Stimulated activated naive B cell treated with anti-CD40 and anti-IgM and Interleukin-4, amounts not matched to agents 10 μg/mL and 1 μg/mL and 100 μg/mL, for 72 hours (primary cell): ENCODE measurements around the gene CALML4.

Source experiments
- ATAC-seq, 2 donors: fragments of 150-1000 bp; cut with Tn5 transposase; replicated peaks; 2 replicates each; pipeline ENCODE4 v1.10.0; 2021; ENCODE audit warnings: moderate library complexity in 1 of 2
- DNase-seq: peaks from one replicate; pipeline ENCODE4 v3.0.0; 2021
- H3K27ac Mint-ChIP-seq: one replicate; pipeline ENCODE4 v1.8.0; 2022; ENCODE audit warnings: mild to moderate bottlenecking, mixed read lengths
- H3K27me3 Mint-ChIP-seq, 2 donors: one replicate each; pipeline ENCODE4 v1.8.0; 2022; ENCODE audit warnings: mixed read lengths in 2 of 2
- H3K36me3 Mint-ChIP-seq, 2 donors: one replicate each; pipeline ENCODE4 v1.8.0; 2022; ENCODE audit warnings: mixed read lengths in 2 of 2, mild to moderate bottlenecking in 1 of 2
- H3K4me1 Mint-ChIP-seq, 2 donors: one replicate each; pipeline ENCODE4 v1.8.0; 2022; ENCODE audit warnings: mixed read lengths in 2 of 2, mild to moderate bottlenecking in 1 of 2
- H3K4me3 Mint-ChIP-seq, 2 donors: one replicate each; pipeline ENCODE4 v1.8.0; 2022; ENCODE audit warnings: mild to moderate bottlenecking in 2 of 2, mixed read lengths in 2 of 2, moderate library complexity in 1 of 2
- H3K9me3 Mint-ChIP-seq, 2 donors: one replicate each; pipeline ENCODE4 v1.8.0; 2022; ENCODE audit warnings: mixed read lengths in 2 of 2, mild to moderate bottlenecking in 1 of 2

CALML4 gene

DNA sequence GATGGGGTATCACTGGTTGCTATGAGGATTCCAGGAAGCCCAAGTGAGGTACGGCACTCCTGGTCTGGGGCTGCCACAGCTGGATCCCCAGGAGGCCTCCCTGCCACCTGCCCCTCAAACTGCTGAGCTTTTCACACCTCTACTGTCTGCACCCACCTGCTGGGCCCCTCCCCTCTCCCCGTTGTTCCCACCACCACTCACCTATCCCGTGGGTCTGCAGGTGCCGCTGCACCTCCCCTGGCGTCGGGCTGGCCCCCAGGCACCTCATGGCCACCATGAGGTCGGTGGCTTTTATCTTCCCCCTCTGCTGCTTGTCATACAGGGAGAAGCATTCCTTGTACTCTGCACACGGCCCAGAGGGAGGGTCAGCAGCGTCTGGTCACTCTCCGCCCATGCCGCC, 5.8 kb downstream of the CALML4 start:
- ATAC-seq (no peak), DNase-seq (no peak)
- Mint-ChIP-seq H3K9me3 (no peaks in the 10 kb centered on the region), H3K27me3 (no peaks in the 10 kb centered on the region), H3K4me1 (peaks cover 0 to 7% of the 10 kb centered on the region in 2 donors), H3K4me3 (peak overlapping the region in 1 of 2 donors; percentile 21), H3K36me3 (peaks cover 23 to 25% of the 10 kb centered on the region in 2 donors), H3K27ac (no peak overlapping the region)

GRCh38 chr15:68197661-68198437, 7.3 kb downstream of the CALML4 start:
- no peak overlapping the region for H3K4me3 Mint-ChIP-seq
- no peaks in the 10 kb centered on the region for H3K27me3 Mint-ChIP-seq
- ATAC-seq, result no peak
- DNase-seq, result no peak
- no peak overlapping the region for H3K27ac Mint-ChIP-seq
- H3K9me3 Mint-ChIP-seq, result no peaks in the 10 kb centered on the region
- peaks cover 29 to 37% of the 10 kb centered on the region in 2 donors for H3K36me3 Mint-ChIP-seq
- peaks cover 0 to 7% of the 10 kb centered on the region in 2 donors for H3K4me1 Mint-ChIP-seq

GRCh38 chr15:68197170-68197492, 8.0 kb downstream of the CALML4 start:
- peak in 1 of 2 donors; percentile 15 for ATAC-seq
- Mint-ChIP-seq H3K4me1 (peaks cover 0 to 7% of the 10 kb centered on the region in 2 donors), H3K36me3 (peaks cover 35 to 44% of the 10 kb centered on the region in 2 donors), H3K9me3 (no peaks in the 10 kb centered on the region), H3K4me3 (no peak overlapping the region), H3K27ac (no peak overlapping the region), H3K27me3 (no peaks in the 10 kb centered on the region)
- DNase-seq, result no peak

GRCh38 chr15:68196445-68197169, 8.5 kb downstream of the CALML4 start:
- no peak for ATAC-seq
- DNase-seq, result no peak
- Mint-ChIP-seq H3K4me1 (peaks cover 0 to 7% of the 10 kb centered on the region in 2 donors), H3K9me3 (no peaks in the 10 kb centered on the region), H3K4me3 (no peak overlapping the region), H3K27ac (peak overlapping the region; percentile 86), H3K27me3 (no peaks in the 10 kb centered on the region), H3K36me3 (peaks cover 38 to 47% of the 10 kb centered on the region in 2 donors)

- peaks cover 0 to 7% of the 10 kb centered on the region in 2 donors for H3K4me1 Mint-ChIP-seq
- DNase-seq (no peak), ATAC-seq (no peak)
- H3K27me3 Mint-ChIP-seq, result no peaks in the 10 kb centered on the region
- H3K9me3 Mint-ChIP-seq, result no peaks in the 10 kb centered on the region
- peak overlapping the region; percentile 43 for H3K27ac Mint-ChIP-seq
- H3K36me3 Mint-ChIP-seq, result peaks cover 39 to 48% of the 10 kb centered on the region in 2 donors
- no peak overlapping the region for H3K4me3 Mint-ChIP-seq
Observed at GRCh38 chr15:68195336-68196112, 9.6 kb downstream of the CALML4 start.

DNA sequence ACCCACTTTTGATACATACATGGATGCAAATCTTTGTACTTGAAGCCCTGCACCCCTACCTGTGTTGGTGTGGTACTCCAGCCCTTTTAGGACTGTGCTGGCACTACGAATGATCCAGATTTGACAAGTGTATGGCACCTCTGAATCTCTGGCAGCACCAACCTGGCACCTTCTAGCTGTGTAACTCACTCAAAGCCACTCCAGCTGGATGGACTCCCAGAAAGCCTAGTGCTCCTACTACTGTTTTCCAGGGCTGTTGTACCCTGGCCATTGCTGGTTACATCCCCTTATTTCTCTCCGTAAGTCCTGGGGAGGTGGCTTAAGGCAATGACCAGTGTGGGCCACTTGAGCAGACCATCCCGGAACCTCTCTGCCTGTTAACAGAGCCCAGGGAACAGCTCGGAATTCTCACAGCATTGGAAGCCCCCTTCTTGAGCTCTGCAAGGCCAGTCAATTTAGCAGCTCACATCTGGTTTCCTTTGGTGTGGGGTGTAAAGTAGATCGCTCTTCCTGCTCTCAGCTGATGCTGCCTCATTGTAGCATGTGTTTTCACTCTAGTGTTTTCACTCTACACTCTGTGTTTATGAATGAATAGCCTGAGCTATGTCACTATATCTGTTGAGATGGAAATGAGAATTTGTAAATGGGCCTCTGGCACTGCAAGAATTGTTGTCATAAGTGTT, 12.2 kb downstream of the CALML4 start:
- DNase-seq (no peak), ATAC-seq (peak in 1 of 2 donors; percentile 19)
- Mint-ChIP-seq H3K4me1 (peaks cover 0 to 7% of the 10 kb centered on the region in 2 donors), H3K4me3 (no peak overlapping the region), H3K9me3 (no peaks in the 10 kb centered on the region), H3K36me3 (peaks cover 47 to 63% of the 10 kb centered on the region in 2 donors), H3K27ac (peak overlapping the region; percentile 83), H3K27me3 (no peaks in the 10 kb centered on the region)

DNA sequence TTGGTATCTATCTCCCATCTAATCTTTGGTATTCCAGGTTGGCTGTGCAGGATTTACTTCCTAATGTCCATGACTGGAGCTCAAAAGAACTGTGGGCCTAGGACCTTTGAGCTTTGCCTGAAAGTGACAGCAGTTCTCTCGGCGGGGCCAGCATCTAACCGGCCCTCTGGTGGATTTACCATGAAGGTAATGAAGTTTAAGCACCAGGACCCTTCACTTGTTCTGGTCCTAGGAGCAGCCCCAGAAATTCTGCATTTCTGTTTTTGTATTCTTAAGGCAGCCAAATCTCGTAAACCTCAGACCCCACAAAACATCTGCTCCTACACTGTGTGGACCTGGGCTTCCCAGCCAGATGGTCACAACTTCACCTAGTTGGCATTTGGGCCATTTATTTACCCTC, 13.0 kb downstream of the CALML4 start:
- H3K4me3 Mint-ChIP-seq, result no peak overlapping the region
- H3K27ac Mint-ChIP-seq, result peak overlapping the region; percentile 83

GRCh38 chr15:68191555-68191954, 13.6 kb downstream of the CALML4 start:
- Mint-ChIP-seq H3K4me1 (peaks cover 0 to 5% of the 10 kb centered on the region in 2 donors), H3K36me3 (peaks cover 46 to 61% of the 10 kb centered on the region in 2 donors)
- no peak for ATAC-seq

More for the DNA sequence above, 13.0 kb downstream of the CALML4 start:
- Mint-ChIP-seq H3K4me1 (peaks cover 0 to 7% of the 10 kb centered on the region in 2 donors), H3K36me3 (peaks cover 46 to 62% of the 10 kb centered on the region in 2 donors), H3K9me3 (no peaks in the 10 kb centered on the region), H3K27me3 (no peaks in the 10 kb centered on the region)
- DNase-seq (no peak), ATAC-seq (no peak)

GRCh38 chr15:68190048-68190447, 15.1 kb downstream of the CALML4 start:
- Mint-ChIP-seq H3K4me1 (peaks cover 0 to 5% of the 10 kb centered on the region in 2 donors), H3K27ac (peak overlapping the region; percentile 10), H3K27me3 (no peaks in the 10 kb centered on the region), H3K36me3 (peaks cover 40 to 66% of the 10 kb centered on the region in 2 donors), H3K9me3 (no peaks in the 10 kb centered on the region), H3K4me3 (no peak overlapping the region)
- DNase-seq, result no peak
- ATAC-seq, result no peak

More at GRCh38 chr15:68191555-68191954, 13.6 kb downstream of the CALML4 start:
- Mint-ChIP-seq H3K4me3 (no peak overlapping the region), H3K9me3 (no peaks in the 10 kb centered on the region), H3K27ac (no peak overlapping the region), H3K27me3 (no peaks in the 10 kb centered on the region)
- DNase-seq, result no peak

GRCh38 chr15:68188647-68189046, 16.5 kb downstream of the CALML4 start:
- peak overlapping the region; percentile 52 for H3K27ac Mint-ChIP-seq
- DNase-seq (no peak), ATAC-seq (no peak)
- peaks cover 0 to 5% of the 10 kb centered on the region in 2 donors for H3K4me1 Mint-ChIP-seq
- H3K27me3 Mint-ChIP-seq, result no peaks in the 10 kb centered on the region
- H3K9me3 Mint-ChIP-seq, result no peaks in the 10 kb centered on the region
- H3K4me3 Mint-ChIP-seq, result no peak overlapping the region
- H3K36me3 Mint-ChIP-seq, result peaks cover 42 to 67% of the 10 kb centered on the region in 2 donors

DNA sequence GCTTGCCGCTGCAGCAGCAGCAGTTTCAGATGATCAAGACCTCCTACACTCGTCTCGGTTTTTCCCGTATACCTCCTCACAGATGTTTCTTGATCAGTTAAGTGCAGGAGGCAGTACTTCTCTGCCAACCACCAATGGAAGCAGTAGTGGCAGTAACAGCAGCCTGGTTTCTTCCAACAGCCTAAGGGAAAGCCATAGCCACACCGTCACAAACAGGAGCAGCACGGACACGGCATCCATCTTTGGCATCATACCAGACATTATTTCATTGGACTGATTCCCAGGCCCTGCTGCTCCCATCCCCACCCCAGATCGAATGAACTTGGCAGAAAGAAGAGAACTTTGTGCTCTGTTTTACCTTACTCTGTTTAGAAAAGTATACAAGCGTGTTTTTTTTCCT, 17.6 kb downstream of the CALML4 start:
- Mint-ChIP-seq H3K36me3 (peaks cover 36 to 66% of the 10 kb centered on the region in 2 donors), H3K4me1 (peaks cover 0 to 5% of the 10 kb centered on the region in 2 donors), H3K27me3 (no peaks in the 10 kb centered on the region), H3K27ac (no peak overlapping the region), H3K9me3 (no peaks in the 10 kb centered on the region), H3K4me3 (no peak overlapping the region)
- DNase-seq (no peak), ATAC-seq (no peak)

DNA sequence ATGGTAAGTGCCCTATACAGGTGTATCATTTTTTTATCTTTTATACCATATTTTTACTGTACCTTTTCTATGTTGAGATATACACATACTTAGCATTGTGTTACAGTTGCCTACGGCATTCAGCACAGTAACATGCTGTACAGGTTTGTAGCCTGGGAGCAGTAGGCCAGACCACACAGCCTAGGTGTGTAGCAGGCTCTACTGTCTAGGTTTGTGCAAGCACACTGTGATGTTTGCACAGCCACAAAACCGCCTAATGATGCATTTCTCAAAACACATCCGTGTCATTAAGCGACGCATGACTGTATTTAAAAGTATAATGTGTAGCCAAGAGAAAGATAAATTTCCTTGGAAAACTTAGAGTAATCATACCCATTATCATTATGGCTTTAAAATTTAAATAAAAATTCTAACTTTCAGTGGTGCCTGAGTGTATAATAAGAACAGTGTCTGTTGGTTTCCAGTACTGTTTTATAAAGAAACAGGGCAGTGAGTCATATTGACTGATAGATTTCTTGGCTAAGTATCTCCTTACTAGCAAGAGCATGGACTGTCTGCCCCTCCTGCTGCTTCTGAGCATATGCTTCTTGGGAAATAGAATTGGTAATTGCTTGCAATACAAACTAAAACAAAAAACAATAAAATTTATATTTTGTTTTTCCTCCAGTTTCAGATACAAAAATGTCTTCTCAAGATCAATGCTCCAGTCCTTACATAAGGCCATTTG, 18.3 kb downstream of the CALML4 start:
- Mint-ChIP-seq H3K27me3 (no peaks in the 10 kb centered on the region), H3K27ac (no peak overlapping the region), H3K36me3 (peaks cover 32 to 63% of the 10 kb centered on the region in 2 donors), H3K4me3 (no peak overlapping the region), H3K9me3 (no peaks in the 10 kb centered on the region), H3K4me1 (peaks cover 0 to 5% of the 10 kb centered on the region in 2 donors)
- ATAC-seq (no peak), DNase-seq (no peak)
